CD4-positive, alpha-beta T cell treated with Interleukin-12 subunit alpha and Interleukin-12 subunit beta, for 1 hour (primary cell): ENCODE results near the gene ABTB2.
A peak's percentile ranks its signal among the peaks of the same experiment; 100 is the strongest.

Experiments used
- DNase-seq: peaks from one replicate; pipeline ENCODE4 v3.0.0-alpha.2; 2020

ABTB2 gene

DNA sequence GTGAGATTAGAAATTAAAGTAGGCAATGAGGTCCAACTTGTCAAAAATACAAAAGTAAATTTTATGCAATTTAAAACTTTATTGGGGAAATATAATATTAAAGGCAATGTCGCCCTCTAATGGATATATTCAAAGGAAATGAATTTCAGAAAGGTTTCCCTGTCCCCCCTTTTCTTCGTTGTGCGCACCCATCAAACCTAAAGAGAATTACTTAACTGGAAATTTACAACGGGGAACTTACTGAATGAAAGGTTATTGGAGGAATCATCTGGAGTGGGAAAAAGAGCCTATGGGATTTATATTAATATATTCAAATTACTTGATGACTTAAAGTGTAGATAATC, 1.7 kb upstream of the ABTB2 start:
- DNase-seq = no peak

DNA sequence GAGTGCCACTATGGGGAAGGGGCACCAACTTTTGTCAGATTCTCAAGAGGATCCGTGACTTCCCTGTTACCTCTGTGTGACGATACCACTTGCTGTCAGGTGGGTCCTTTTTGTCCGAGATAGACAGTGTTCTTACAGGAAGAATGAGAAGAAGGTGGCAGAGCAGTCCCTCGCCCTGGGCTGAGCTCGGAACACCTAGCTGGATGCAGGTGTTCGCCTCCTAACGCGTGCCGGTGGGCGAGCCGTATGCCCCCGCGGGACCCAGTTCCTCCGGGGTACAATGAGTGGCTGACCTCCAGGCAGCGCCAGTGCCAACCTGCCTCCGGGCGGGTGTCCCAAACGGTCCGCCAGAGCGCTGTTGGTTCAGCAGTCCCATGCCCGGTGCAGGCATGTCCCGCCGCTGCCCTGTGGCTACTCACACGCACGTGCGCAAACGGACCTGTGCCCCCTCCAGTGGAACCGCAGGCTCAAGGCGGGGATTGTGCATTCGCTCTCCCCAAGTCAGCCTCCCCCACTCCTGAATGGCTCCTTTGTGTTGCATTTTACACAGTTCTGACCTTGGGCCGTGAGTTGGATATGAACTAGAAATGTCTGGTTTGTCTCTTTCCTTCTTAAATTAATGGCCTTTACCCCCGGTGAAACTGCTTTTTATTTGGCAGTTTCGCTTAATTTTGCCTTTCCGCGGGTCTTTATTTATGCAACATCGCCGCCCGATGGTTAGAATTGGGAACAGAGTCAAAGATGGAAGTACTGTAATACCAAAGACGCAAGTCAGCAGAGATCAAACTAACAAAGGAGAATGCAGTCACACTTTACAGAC, 1.1 kb upstream of the ABTB2 start:
- peak; percentile 78 for DNase-seq

DNA sequence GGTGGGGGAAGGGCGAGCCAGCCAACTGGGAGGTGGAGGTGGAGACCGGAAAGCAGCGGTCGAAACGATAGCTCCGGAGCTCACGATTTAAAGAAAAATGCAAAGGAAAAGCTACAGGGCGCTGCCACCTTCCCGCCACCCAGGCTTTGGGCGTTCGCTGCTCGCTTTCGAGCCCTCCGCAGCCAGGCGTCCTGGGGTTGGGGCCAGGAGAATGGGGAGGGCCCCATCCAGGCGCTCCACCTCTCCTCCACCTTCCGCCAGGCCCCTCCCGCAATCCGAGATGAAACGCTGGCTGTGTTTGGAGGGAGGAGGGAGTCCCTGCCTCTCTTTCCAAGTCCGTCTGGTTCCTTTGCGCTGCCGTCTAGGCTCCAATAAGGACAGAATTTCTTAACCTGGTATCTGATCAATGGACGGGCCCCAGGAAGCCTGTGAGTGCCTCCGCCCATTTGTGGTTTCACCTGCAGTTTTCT, 483 bp upstream of the ABTB2 start:
- DNase-seq = no peak

DNA sequence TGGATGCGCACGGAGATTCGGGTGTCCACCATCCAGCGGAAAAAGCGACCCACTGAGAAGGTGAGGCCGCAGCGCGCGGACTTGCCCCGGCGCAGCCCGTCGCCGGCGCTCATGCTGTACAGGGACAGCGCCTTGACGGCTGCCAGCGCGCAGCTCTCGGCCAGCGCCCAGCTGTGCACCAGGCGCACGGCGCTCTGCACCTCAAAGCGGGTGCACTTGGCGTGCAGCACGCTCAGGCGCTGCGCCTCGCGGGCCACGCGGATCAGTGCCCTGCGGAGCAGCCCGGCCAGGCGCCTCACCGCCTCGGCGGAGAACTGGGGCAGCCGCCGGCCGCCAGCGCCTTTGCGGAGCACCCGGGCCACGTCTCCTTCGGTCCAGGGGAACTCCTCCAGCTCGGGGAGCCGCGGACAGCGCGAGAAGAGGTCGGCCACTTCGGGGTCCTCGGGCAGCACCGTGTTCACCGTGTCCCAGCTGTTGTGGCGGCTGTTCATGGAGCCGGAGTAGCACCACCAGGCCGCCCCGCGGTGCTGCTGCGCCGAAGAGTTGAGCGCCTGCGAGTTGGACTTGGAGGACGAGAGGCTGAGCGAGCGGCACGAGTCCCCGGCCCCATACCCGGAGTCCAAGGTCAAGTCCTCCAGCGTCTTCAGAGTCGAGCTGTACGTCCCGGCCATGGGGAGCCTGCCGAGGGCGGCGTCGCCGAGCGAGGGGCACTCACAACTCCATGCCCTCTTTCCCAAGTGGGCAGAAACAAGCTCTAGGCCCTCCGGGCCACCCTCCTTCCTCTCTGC, 703 bp downstream of the ABTB2 start:
- peak; percentile 37 for DNase-seq

DNA sequence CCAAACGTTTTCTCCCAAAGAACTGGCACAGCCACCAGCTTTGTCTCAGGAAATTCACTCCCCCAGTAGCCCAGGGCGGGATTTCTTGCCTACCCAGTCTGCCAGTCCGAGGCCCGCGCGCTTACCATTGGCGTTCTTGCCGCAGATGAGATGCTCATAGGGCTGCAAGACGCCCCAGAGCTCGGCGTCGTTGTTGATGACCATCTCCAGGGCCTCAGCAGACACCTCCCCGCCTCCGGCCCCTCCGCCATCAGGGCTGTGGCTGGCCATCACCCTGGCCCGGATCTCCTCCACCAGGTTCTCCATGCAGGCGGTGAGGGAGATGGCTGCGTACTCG, 1.3 kb downstream of the ABTB2 start:
- no peak for DNase-seq

DNA sequence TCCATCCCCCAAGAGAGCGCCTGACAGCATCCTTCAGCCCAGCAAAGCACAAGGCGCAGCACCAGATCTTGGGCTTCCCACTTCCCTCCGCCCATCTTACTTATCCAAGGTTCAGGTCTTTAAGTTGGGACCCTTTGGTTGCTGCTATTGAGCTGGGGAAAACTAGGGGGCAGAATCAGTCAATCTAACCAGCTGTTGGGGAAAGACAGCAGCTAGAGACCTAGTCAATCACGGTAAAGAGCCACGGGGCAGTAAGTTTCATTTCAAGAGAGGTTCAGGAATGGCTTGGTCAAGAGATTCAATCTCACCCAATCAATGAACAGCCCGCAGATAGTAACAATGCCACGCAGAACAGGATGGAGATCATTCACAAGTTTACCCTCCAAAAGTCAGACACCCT, 1.7 kb downstream of the ABTB2 start:
- no peak for DNase-seq

DNA sequence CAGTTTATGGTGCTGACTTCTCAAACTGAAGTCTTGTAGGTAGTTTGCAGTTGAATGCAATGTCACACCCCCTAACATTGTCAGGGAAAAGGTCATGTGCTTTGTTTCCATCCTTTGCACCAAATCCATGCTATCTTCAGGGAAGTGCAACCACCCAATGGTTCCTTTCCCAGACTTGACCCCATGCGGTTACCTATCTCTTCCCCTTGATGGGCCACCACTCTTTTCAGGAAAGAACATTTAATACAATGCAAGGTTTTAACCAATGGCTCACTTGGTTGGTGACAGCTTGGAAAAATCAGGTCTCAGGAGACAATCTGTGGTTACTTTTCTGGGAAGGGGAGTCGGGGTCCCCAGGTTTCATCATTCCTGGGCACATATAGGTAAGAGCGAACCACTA, 2.1 kb downstream of the ABTB2 start:
- DNase-seq = no peak

DNA sequence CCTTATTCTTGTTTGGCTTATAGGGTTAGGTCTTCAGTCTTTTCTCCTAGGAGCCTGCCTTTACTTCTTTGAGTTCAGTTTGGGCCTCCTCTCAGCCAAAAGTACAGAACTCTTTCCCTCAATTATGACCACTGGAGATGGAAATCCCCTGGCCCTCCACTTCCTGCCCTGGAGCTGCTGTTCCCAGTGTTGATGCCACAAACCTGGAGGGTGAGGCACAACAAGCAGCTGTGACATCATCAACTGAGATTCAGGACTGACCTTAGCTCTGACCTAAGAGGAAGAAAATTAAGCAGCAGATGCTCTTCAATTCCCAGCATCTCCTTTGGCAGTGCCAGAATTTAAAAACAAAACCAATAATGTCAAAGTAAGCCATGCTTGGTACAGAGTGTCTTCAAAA, 3.0 kb downstream of the ABTB2 start:
- no peak for DNase-seq

DNA sequence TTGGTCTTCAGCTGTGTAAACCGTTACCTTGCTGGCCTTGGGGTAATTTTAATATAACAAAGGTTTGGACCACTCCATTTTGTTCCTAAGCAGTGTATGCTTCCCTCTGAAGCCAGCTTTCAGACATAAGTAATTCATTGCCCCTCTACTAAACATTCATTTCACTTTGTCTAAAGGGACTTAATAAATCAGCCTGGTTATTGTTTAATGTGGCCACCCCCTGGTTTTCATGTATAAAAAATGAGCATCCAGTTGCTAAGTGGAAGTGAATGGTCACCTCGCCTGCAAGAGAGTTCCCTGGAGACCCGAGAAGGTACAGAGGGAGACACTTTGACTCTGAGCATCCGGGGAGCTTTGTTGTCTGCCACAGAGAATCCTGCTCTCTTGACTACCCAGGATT, 3.9 kb downstream of the ABTB2 start:
- no peak for DNase-seq

DNA sequence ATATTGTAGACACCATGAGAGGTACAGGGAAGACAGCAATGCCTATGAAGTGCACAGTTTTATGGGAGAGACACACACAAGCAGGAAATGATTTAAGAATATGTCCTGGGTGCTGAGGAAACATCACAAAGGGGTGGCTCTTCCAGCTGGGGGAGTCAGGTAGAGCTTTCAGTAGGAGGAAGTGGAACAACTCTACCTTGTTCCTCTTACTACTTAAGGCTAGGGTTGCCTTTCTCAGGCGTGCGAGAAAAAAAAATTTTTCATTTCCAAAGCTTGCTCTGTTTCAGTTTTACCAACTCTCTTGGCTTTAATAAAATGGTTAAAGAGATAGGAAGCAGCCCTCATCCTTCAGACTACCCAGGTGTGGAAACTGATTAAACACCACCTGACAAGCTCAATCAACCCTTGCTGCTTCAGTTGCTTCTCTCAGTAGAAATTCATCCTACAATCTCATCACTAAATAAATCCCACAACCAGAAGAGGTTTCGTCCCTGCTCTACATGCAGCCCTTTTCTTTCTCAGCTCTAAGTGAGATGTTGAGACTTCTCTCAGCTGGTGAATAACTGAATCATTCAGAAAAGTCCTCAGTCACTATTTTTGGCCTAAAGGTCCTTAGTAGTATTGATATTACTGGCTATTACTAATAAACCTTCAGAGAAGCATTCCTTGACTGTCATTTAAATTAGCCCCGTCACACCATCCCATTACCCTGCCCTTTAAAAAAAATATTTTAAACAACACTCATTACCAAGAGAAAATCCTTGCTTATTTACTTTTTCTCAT, 5.9 kb downstream of the ABTB2 start:
- no peak for DNase-seq

DNA sequence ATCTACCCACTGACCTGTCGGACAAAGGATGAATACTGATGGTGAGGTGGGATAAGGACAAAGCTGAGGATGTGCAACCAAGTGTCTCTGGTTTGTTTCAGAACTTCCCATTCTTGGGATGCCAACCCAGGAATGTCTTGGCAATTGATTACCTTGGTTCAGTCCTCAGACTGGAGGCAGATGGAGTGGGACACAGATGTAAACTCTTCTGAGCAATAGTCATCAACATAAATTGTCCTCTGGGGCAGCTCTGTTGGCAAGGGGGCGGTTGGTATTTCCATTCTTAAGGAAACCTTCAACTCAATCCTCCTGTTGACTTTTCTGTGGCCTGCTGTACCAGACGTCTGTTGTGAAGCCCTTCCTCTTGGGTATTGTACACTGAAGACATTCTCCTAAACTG, 6.8 kb downstream of the ABTB2 start:
- DNase-seq = no peak

DNA sequence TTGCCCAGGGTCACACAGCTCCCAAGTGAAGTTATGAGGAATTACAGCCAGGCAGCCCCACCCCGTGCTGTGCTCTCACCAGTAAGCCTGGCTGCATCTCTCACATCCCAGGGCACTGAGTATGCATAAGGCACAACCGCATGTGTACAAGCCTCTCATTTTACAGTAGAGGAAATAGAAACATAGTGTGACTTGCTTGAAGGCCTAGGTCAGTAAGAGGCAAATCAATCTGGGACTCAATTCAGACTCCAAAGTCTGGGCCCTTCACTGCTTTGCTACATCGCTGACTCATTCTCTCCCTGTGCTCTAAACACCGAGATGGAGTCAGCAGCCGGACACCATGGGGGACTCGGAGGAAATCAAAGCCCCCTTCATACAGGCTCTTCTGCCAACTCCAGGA, 7.9 kb downstream of the ABTB2 start:
- no peak for DNase-seq

DNA sequence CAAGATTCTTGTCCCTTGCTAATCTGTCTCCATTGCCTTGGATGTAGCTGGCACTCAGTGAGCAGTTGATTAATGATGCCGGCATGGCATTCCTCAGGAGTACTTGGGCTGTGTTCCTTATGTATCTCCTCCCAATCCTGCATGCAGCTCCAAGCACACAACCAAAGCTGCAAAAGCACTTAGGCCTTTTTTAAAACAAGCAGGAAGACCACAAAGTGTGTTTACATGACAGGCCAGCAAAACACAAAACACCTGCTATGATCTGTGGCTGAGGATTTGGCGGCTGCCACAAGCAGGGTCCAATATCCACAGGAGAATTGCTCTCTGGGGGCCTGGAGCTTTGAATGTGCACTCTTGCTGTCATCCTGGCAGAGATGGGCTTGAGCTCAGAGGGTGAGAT, 8.9 kb downstream of the ABTB2 start:
- no peak for DNase-seq

DNA sequence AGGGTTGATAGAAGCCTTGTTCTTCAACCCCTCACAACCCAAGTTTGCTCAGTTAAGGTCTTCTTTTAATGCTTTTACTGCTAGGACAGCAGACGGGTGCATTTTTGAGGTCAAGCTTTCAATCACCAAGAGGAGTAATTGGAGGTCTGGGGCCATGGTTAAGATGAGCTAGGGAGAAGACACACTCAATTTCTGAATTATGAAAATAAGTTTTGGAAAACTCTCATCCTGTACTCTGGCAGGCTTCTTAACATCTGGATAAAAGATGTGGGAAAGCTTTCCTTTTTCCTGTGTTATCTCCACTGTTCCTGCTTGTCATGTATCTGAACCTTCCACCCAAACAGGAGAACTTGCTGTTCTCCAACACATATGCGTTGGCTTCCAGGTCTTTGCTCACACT, 9.7 kb downstream of the ABTB2 start:
- DNase-seq = no peak

DNA sequence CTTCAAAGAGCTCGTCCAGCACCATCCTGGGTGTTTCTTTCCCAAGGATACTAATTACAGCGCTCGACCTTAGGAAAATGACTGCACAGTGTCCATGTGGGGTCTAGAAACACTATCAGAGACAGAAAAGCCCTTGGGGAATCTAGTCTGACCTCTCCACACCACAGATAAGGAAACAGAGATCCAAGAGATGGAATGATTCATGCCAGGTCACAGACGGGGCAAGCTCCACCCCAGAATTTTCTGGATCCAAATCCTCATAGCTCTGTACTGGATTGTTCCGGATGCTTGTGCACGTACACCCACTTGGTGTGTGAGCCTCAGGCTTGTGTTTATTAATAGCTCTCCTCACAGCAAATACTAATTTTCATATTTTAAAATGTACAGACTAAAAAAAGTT, 11.3 kb downstream of the ABTB2 start:
- DNase-seq = no peak

DNA sequence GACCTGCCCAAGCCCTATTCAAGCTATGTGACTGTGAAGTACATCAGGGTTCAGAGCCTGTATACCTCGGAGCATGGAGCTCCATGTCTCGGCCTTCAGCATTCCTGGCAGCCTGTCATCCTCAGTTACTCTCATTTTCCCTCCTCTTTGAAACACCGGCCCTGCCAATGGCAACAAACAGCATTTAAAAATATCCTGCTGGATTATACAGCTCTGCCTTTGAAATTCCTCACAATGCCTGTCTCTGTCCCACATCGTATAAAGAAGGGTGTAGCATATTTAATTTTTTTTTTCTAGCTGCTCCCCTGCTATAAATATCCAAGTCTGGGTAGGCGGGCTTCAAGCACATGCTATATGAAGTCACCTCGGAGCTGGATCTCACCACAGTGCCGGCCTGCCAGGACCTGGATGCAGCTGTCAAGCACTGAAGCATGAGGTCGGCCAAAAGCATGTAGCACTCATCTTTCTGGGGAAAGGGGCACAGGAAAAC, 11.8 kb downstream of the ABTB2 start:
- no peak for DNase-seq

DNA sequence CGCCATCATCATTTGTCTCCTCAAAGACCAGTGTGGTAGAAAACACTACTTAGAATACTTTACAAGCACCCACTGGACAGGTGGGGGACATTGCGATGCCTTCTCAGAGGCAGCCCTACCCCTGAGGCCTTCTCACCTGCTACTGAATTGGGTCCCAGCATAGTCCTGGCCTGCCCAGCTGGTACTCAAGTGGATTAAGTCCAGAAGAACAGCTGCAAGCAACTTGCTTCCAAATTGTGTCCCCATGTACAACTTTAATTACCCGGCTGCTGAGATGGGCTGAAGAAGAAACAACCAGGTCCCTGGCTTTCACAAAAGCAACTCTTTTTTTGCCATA, 12.3 kb downstream of the ABTB2 start:
- DNase-seq = no peak

DNA sequence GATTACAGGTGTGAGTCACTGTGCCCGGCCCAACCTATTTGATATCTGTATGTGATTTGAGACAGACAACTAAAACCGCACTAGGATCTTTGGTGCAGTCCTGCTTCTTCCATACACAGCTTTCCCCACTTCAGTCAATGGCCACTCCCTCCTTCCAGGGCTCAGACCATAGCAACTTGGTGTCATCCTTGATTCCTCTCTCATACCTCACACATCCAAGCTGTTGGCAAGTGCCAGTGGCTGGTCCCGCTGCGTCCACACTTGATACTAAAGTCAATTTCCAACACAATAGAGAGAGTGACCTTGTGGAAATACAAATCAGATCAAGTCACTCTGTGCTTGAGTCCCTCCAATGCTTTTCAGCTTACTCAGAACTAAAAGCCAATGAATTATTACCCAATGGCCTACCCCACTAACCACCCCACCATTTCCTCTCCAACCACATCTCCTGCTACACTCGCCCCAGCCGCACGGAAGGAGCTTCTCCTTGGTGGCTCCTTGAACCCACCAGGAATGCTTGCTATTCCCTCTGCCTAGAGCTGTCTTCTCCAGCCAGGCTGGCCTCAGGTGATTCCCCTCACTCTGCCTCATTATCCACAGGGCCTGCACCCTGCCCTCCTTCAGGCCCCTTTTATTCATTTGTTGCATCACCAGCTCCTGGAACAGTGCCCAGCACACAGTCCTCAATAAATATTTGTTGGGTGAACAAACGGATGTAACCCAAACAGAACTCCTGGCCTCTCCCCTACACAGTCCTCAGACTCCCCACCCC, 12.9 kb downstream of the ABTB2 start:
- no peak for DNase-seq

DNA sequence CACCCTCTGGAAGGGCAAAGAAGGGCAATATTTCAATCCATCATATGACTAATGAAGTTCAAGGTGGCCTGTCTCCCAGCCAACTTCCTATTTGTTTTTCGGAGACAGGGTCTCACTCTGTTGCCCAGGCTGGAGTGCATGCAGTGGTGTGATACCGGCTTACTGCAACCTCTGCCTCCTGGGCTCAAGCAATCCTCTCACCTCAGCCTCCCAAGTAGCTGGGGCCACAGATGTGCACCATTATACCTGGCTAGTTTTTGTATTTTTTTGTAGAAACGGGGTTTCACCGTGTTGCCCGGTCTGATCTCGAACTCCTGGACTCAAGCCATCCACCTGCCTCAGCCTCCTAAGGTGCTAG, 13.4 kb downstream of the ABTB2 start:
- DNase-seq = no peak

DNA sequence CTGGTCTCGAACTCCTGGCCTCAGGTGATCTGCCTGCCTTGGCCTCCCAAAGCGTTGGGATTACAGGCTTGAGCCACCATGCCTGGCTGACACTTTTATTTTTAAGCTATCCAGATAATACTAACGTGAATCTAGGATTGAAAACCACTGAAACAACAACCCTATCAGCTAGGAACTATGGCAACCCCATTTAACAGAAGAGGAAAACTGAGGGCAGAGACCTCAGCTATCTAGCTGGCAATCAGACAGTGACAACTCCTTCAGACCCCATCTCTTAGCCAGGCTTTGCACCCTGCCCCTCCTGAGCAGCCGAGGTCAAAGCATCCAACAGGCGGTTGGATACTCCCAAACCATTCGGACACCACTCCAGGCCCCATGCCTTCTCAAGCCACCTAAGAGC, 14.1 kb downstream of the ABTB2 start:
- no peak for DNase-seq

DNA sequence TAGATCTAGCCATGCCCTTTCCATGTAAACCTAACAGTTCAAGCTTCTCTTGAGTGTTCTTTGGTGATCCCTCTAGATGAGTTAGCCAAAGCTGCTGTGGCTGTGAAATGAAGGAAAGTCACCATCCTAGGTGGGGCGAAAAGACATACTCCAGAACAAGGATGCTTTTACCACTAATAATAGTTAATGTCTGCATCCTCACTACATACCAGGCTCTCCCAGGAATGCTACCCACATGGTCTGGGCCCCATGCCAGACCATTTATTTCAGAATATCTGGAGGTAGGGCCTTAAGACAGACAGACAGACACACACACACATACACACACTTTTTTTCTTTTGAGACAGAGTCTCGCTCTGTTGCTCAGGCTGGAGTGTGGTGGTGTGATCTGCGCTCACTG, 14.7 kb downstream of the ABTB2 start:
- no peak for DNase-seq

DNA sequence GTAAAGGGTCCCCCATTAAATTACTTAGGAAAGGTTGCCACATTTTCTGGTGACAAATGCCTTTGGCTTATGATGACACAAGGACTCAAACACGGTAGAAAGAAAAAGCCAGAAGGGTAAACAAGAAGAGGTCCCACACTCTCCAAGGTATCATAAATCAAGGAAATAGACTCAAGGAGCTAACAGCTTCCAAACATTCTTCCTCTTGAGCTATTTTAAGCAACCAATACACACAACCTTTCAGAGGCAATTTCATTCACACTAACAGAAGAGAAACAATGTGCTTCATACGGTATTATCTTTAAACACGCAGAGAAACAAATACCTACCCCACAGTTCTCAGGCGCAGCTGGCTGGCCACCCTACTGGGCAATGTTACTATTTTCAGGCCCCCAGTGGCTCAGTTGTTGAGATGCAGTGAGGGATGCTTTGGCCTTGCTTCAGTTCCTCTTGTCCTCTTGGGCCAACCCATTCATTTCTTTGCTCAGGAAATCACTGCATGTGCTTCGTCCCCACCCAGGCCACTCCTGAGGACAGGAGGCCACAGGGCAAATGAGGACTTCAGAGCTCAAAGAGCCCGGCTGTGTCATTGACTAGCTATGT, 15.8 kb downstream of the ABTB2 start:
- no peak for DNase-seq

DNA sequence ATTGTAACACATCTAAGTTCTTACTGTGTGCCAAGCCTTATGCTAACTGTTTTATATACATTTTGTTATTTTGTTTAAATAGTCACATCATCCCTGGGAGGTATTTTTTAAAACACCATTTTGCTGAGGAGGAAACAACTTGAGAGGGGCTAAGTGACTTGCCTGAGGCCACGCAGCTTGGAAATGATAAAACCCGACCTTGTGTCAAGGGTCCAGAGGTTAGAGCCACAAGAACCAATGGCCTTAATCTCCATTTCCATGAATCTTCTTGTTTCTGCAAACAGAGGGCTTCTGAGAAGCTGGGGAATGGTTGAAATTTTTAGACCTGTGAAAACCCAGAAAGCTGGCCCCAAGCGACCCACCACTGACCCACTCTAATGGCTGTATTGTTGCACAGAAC, 16.7 kb downstream of the ABTB2 start:
- DNase-seq = no peak
